DND-41 (cell line): ENCODE data around the gene TDRD1.

ENCODE experiments used
- ATAC-seq: fragments of 200-7000 bp; cut with Tn5 transposase; 3 replicates; pipeline ENCODE4 v1.9.1; 2021; ENCODE audit warnings: low read depth; ENCODE audit not compliant: insufficient read depth
- DNase-seq: peaks from one replicate; pipeline ENCODE4 v3.0.0-alpha.2; 2020
- H2AFZ ChIP-seq: 2 replicates; pipeline ENCODE4 v1.6.0; 2012; ENCODE audit warnings: low read depth, low read length
- H3K27ac ChIP-seq: 2 replicates; pipeline ENCODE4 v1.5.1; 2012; ENCODE audit warnings: low read length, inconsistent platforms
- H3K27me3 ChIP-seq: fragments of 200-600 bp; sonication (generic); 2 replicates; pipeline ENCODE4 v1.6.0; 2012; ENCODE audit warnings: low read length, mild to moderate bottlenecking, inconsistent platforms; ENCODE audit not compliant: insufficient read depth, poor library complexity
- H3K36me3 ChIP-seq: 2 replicates; pipeline ENCODE4 v1.5.1; 2012; ENCODE audit warnings: low read length, inconsistent platforms; ENCODE audit not compliant: insufficient read depth
- H3K4me1 ChIP-seq: 2 replicates; pipeline ENCODE4 v1.5.1; 2012; ENCODE audit warnings: mild to moderate bottlenecking, low read length; ENCODE audit not compliant: insufficient read depth
- H3K4me2 ChIP-seq: 2 replicates; pipeline ENCODE4 v1.6.0; 2012; ENCODE audit warnings: mild to moderate bottlenecking, moderate library complexity, low read length, inconsistent platforms; ENCODE audit not compliant: insufficient read depth
- H3K4me3 ChIP-seq, 2 experiments: fragments of 200-600 bp in 1 of 2; shearing (Covaris generic) in 1 of 2; 2 replicates each; pipeline ENCODE4 v1.5.1; 2012 to 2016; ENCODE audit warnings: inconsistent platforms in 2 of 2, low read length in 2 of 2, mild to moderate bottlenecking in 2 of 2, low read depth in 1 of 2, moderate library complexity in 1 of 2
- H3K79me2 ChIP-seq: 2 replicates; pipeline ENCODE4 v1.6.0; 2012; ENCODE audit warnings: low read length, inconsistent platforms; ENCODE audit not compliant: insufficient read depth
- H3K9ac ChIP-seq: 2 replicates; pipeline ENCODE4 v1.6.0; 2012; ENCODE audit warnings: low read depth, mild to moderate bottlenecking, inconsistent platforms, low read length, moderate library complexity
- H3K9me3 ChIP-seq: 2 replicates; pipeline ENCODE4 v1.5.1; 2012; ENCODE audit warnings: low read length, moderate library complexity, mild to moderate bottlenecking, inconsistent platforms; ENCODE audit not compliant: insufficient read depth, severe bottlenecking
- H4K20me1 ChIP-seq: 2 replicates; pipeline ENCODE4 v1.6.0; 2012; ENCODE audit warnings: low read length; ENCODE audit not compliant: insufficient read depth
- CTCF ChIP-seq: IDR thresholded peaks from 2 replicates; pipeline ENCODE4 v1.5.1; 2012; ENCODE audit warnings: borderline replicate concordance, low read length, moderate library complexity, mild to moderate bottlenecking; ENCODE audit not compliant: poor library complexity, severe bottlenecking; ENCODE audit errors: extremely low read depth
- EZH2 ChIP-seq: IDR thresholded peaks from 3 replicates; pipeline ENCODE4 v1.6.1; 2012; ENCODE audit warnings: borderline replicate concordance, low read depth, mild to moderate bottlenecking, moderate library complexity, low read length, inconsistent platforms; ENCODE audit not compliant: severe bottlenecking

The TDRD1 gene

GRCh38 chr10:114208351-114208750 is 29.2 kb downstream of the TDRD1 start:
- no peak for TF ChIP-seq EZH2
- no peak for TF ChIP-seq CTCF
- DNase-seq = no peak

GRCh38 chr10:114212153-114212552 is 33.0 kb downstream of the TDRD1 start:
- H3K4me3 ChIP-seq = no peak overlapping the region
- TF ChIP-seq CTCF = no peak
- no peak for TF ChIP-seq EZH2
- H3K27me3 ChIP-seq = peaks cover 20% of the 10 kb centered on the region
- H3K79me2 ChIP-seq = no peaks in the 10 kb centered on the region
- no peaks in the 10 kb centered on the region for H3K4me1 ChIP-seq
- H3K4me2 ChIP-seq = no peak overlapping the region
- no peak overlapping the region for H3K9ac ChIP-seq
- ATAC-seq (no peak), DNase-seq (no peak)
- H3K27ac ChIP-seq = no peak overlapping the region
- no peak overlapping the region for H2AFZ ChIP-seq
- no peaks in the 10 kb centered on the region for H3K9me3 ChIP-seq
- no peaks in the 10 kb centered on the region for H3K36me3 ChIP-seq
- H4K20me1 ChIP-seq = no peaks in the 10 kb centered on the region

More at GRCh38 chr10:114208351-114208750, 29.2 kb downstream of the TDRD1 start:
- H3K4me3 ChIP-seq = no peak overlapping the region
- H3K9ac ChIP-seq = no peak overlapping the region
- H4K20me1 ChIP-seq = no peaks in the 10 kb centered on the region
- H3K27me3 ChIP-seq = peaks cover 25% of the 10 kb centered on the region
- no peak overlapping the region for H3K4me2 ChIP-seq
- no peak overlapping the region for H3K27ac ChIP-seq
- ATAC-seq = no peak
- no peak overlapping the region for H2AFZ ChIP-seq
- no peaks in the 10 kb centered on the region for H3K4me1 ChIP-seq
- no peaks in the 10 kb centered on the region for H3K36me3 ChIP-seq
- no peaks in the 10 kb centered on the region for H3K79me2 ChIP-seq
- H3K9me3 ChIP-seq = no peaks in the 10 kb centered on the region

GRCh38 chr10:114215033-114215432 is 35.9 kb downstream of the TDRD1 start:
- Histone ChIP-seq H4K20me1 (no peaks in the 10 kb centered on the region), H3K4me3 (no peak overlapping the region), H3K27ac (no peak overlapping the region), H2AFZ (no peak overlapping the region), H3K9me3 (no peaks in the 10 kb centered on the region), H3K4me2 (no peak overlapping the region), H3K4me1 (no peaks in the 10 kb centered on the region), H3K36me3 (no peaks in the 10 kb centered on the region), H3K79me2 (no peaks in the 10 kb centered on the region), H3K27me3 (peaks cover 27% of the 10 kb centered on the region), H3K9ac (no peak overlapping the region)
- TF ChIP-seq CTCF (no peak), EZH2 (no peak)
- ATAC-seq (no peak), DNase-seq (no peak)

- H2AFZ ChIP-seq = no peak overlapping the region
- H3K27ac ChIP-seq = no peak overlapping the region
- H3K4me3 ChIP-seq = no peak overlapping the region
- H3K79me2 ChIP-seq = no peaks in the 10 kb centered on the region
- TF ChIP-seq CTCF = no peak
- TF ChIP-seq EZH2 = no peak
- H3K27me3 ChIP-seq = peaks cover 28% of the 10 kb centered on the region
- no peak overlapping the region for H3K4me2 ChIP-seq
- H4K20me1 ChIP-seq = no peaks in the 10 kb centered on the region
- H3K36me3 ChIP-seq = no peaks in the 10 kb centered on the region
- no peak overlapping the region for H3K9ac ChIP-seq
- ATAC-seq (no peak), DNase-seq (no peak)
- H3K4me1 ChIP-seq = no peaks in the 10 kb centered on the region
- H3K9me3 ChIP-seq = no peaks in the 10 kb centered on the region
These were observed 41.1 kb downstream of the TDRD1 start for GRCh38 chr10:114220281-114220680.
